ENCODE data around the gene BANF1.
A peak's percentile ranks its signal among the peaks of the same experiment; 100 is the strongest.

The BANF1 gene, protein sequence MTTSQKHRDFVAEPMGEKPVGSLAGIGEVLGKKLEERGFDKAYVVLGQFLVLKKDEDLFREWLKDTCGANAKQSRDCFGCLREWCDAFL

DNA sequence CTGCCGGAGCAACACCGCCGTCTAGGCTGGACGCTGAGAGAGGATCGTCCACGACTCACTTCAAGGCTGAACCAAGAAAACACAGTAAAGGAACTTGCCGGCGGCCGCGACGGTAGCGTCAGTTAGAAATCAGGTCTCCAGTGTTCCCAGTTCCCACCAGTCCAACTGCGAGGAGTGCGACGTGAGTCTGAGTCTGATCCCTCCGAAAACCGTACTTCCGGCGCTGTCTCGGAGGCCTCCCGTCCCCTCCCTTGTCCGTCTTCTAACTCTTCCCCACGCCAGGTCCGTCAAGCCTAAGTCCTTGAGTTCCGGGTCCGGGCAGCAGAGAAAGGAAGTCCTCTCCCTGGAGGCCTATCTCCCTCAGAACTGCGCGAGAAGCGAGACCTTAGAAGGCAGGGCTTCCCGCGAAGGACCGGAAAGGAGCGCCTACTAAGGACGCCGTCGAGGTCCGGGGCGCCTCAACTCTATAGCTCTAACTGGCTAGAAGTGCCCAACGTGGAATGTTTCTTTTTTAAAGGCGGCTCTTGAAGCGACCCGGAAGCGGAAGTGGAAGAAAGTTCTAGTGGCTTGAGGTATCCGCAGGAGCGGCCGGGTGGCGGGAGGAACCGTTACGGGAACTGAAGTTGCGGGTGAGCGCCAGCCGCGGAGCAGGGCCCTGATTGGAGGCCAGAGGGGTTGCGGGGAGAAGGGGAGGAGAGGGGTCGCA is at the start of gene BANF1, which contains the start of gene EIF1AD:
Gene BANF1, plus strand, starts transcription at position 562 of the 706 bp plus-strand sequence. CDS start 748 bp downstream, outside the sequence.
Gene EIF1AD, minus strand, starts transcription at position 216 of the 706 bp plus-strand sequence. CDS start 1,768 bp downstream, outside the sequence.
- DNase-seq (ENCODE audit: low read depth in 2 of 2), result peak; percentile 99 to 100
- TF ChIP-seq, protein P1, sequence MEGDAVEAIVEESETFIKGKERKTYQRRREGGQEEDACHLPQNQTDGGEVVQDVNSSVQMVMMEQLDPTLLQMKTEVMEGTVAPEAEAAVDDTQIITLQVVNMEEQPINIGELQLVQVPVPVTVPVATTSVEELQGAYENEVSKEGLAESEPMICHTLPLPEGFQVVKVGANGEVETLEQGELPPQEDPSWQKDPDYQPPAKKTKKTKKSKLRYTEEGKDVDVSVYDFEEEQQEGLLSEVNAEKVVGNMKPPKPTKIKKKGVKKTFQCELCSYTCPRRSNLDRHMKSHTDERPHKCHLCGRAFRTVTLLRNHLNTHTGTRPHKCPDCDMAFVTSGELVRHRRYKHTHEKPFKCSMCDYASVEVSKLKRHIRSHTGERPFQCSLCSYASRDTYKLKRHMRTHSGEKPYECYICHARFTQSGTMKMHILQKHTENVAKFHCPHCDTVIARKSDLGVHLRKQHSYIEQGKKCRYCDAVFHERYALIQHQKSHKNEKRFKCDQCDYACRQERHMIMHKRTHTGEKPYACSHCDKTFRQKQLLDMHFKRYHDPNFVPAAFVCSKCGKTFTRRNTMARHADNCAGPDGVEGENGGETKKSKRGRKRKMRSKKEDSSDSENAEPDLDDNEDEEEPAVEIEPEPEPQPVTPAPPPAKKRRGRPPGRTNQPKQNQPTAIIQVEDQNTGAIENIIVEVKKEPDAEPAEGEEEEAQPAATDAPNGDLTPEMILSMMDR (IDR thresholded peaks at IDR 0.05; ENCODE audit: low read depth, low read length), result no peak
- H3K4me3 ChIP-seq (replicated peaks in 1 of 2; ENCODE audit: low read depth in 2 of 2, low read length in 2 of 2), result peak within 1 kb of the TSS; percentile 67 to 91

DNA sequence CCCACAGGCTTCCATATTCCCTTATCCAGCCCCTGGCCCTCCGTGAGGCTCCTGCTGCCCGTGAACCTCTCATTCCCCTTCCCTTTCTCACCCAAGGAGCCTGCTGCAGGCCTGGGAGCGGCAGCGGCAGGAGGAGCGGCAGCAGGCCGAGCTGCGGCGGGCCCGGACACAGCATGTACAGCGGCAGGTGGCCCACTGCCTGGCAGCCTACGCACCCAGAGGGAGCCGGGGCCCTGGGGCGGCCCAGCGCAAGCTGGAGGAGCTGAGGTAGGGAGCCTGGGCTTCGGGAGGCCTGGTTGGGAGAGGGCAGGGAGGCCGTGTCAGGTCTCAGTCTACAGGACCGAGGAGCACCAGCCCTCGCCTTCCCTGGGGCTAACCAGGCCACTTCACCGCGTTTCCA is 48.8 kb upstream of the BANF1 start:
- no peak overlapping the region for H3K4me3 ChIP-seq (replicated peaks in 1 of 2; ENCODE audit: low read depth in 2 of 2, low read length in 2 of 2)
- DNase-seq (ENCODE audit: low read depth in 2 of 2), result no peak
- TF ChIP-seq, protein P1 (IDR thresholded peaks at IDR 0.05; ENCODE audit: low read depth, low read length), result no peak

DNA sequence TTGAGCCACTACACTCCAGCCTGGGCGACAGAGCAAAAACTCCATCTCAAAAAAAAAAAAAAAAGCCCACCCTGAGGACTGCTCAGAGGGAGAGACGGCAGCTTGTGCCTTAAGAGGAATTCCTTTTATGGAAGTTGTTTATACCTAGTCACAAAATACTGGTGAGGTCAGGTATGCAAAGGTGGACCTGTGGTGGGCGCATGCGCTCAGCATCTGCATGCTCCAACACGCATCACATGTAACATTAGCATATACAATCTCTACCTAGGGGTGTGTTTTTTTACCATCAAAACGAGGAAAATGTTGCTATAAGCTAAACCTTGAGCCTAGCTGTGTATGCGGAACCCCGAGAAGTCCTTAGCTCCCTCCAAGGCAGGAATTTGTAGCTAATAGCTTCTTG is 47.5 kb upstream of the BANF1 start:
- TF ChIP-seq, protein P1 (IDR thresholded peaks at IDR 0.05; ENCODE audit: low read depth, low read length), result no peak
- no peak overlapping the region for H3K4me3 ChIP-seq (replicated peaks in 1 of 2; ENCODE audit: low read depth in 2 of 2, low read length in 2 of 2)
- DNase-seq (ENCODE audit: low read depth in 2 of 2), result no peak

DNA sequence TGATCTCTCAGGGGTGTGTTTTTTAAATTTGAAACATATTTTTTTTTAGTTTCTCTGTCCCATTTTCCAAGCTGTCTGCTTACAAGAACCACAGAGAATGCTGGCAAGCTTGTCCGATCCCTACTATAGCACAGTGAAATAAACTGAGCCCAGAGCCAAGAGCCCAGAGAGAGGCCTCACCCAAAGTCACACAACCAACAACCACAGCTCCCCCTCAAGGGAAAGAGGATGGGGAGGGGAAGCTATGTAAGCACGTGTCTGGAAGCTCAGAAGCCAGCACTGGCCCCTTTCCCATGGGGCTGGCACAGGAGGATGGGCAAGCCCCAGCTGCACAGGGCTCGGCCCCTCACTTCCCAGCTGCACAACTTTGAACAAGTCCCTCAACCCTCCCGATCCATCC is 44.0 kb upstream of the BANF1 start:
- TF ChIP-seq, protein P1 (IDR thresholded peaks at IDR 0.05; ENCODE audit: low read depth, low read length), result no peak
- H3K4me3 ChIP-seq (replicated peaks in 1 of 2; ENCODE audit: low read depth in 2 of 2, low read length in 2 of 2), result no peak overlapping the region
- DNase-seq (ENCODE audit: low read depth in 2 of 2), result no peak

DNA sequence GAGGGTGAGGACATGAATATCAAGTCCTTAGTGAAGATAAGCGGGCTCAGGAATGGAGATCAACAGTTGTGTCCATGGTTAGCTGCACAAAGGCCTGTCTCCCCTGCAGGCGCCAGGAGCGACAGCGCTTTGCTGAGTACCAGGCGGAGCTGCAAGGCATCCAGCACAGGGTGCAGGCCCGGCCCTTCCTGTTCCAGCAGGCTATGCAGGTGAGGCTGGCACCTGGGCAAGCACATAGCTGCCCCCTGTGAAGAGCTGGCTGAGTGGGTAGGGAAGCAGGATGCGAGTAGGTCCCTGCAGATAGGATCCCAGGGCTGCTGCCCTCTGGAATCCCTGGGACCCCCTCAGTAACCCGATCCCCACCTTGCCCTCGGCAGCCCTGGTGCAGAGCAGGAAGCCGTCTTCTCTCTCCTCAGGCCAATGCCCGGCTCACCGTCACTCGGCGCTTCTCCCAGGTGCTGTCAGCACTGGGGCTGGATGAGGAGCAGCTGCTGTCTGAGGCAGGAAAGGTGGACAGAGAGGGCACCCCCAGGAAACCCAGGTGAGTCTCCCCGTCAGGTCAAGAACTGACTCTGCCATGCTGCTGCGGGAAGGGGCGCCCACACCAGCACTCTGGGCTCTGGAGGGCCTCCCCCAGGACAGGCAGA is 43.4 kb upstream of the BANF1 start:
- no peak overlapping the region for H3K4me3 ChIP-seq (replicated peaks in 1 of 2; ENCODE audit: low read depth in 2 of 2, low read length in 2 of 2)
- DNase-seq (ENCODE audit: low read depth in 2 of 2), result no peak
- TF ChIP-seq, protein P1 (IDR thresholded peaks at IDR 0.05; ENCODE audit: low read depth, low read length), result no peak

DNA sequence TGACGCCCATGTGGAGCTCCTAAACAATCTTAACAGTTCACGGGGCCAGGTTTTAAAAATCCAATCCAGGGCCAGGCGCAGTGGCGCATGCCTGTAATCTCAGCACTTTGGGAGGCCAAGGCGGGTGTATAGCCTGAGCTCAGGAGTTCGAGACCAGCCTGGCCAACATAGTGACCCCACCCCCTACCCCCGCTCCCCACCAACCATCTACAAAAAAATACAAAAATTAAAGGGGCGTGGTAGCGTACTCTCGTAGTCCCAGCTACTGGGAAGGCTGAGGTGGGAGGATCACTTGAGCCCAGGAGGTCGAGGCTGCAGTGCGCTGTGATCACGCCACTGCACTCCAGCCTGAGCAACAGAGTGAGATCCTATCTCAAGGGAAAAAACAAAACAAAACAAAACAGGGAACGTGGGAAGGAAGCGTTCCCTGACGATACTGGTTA is 41.5 kb upstream of the BANF1 start:
- DNase-seq (ENCODE audit: low read depth in 2 of 2), result no peak
- peak overlapping the region; percentile 71 to 77 for H3K4me3 ChIP-seq (replicated peaks in 1 of 2; ENCODE audit: low read depth in 2 of 2, low read length in 2 of 2)
- TF ChIP-seq, protein P1 (IDR thresholded peaks at IDR 0.05; ENCODE audit: low read depth, low read length), result no peak

All from cardiac fibroblast (primary cell).